ENCODE results near the gene RHD. TPM values are rescaled to one million over a fixed set of nuclear protein-coding genes. Genes with fewer than 3 reads are reported as not detected.
A peak's percentile ranks its signal among the peaks of the same experiment; 100 is the strongest.

RHD gene
- total RNA-seq, 1 donor from 2014 or later = 2.1 TPM

DNA sequence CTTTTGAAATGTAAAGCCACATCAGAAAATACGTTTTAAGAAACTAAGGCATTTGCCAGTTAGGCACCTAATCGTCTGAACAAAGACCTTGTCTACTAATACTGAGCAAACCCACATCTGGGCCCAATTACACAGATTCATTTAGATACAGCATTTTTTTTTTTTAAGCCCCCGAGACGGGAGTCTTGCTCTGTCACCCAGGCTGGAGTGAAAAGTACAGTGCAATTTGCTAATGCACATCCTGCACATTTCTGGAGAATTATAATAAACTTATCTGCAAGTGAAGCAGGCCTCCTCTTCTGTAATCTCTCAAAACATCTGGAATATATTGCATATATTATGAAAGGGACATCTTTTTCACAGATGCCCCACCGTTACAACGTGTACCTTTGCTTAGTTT is 28.4 kb upstream of the RHD start:
- Histone ChIP-seq H3K27me3 (ENCODE audit: control insufficient read depth in 3 of 3, insufficient read depth in 3 of 3, low read length in 3 of 3) (no peaks in the 10 kb centered on the region), H3K4me1 (ENCODE audit: control insufficient read depth in 3 of 3, insufficient read depth in 3 of 3, low read length in 3 of 3) (peaks cover 35 to 55% (median 44%) of the 10 kb centered on the region in 3 donors), H3K36me3 (ENCODE audit: control insufficient read depth in 3 of 3, insufficient read depth in 3 of 3, low read length in 3 of 3) (peaks cover 18 to 35% (median 29%) of the 10 kb centered on the region in 3 donors), H3K4me3 (ENCODE audit: low read length in 3 of 3) (no peak overlapping the region), H3K9ac (ENCODE audit: low read depth in 1 of 3, low read length in 3 of 3) (no peak overlapping the region), H3K27ac (ENCODE audit: low read depth, low read length) (no peak overlapping the region), H3K9me3 (ENCODE audit: control insufficient read depth in 3 of 3, low read length in 3 of 3) (no peaks in the 10 kb centered on the region)

DNA sequence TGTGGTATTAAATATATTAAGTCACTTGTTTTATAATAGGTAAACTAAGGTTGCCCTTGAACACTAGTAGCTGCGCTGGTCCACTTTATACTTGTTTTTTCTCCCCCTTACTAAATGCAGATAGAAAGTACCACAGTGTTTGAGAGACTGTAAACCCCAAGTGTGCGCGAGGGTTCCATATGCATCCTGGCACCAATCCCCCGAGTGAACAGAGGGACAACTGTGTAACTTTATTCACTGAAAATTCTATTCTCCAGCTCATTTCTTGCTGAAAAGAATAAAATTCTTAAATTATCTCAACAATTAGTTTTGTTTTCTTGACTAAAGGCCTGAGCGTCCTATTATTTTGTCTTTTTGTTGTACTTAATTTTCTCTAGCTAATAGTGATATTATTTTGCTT is 26.9 kb upstream of the RHD start:
- Histone ChIP-seq H3K9me3 (ENCODE audit: control insufficient read depth in 3 of 3, low read length in 3 of 3) (no peaks in the 10 kb centered on the region), H3K27me3 (ENCODE audit: control insufficient read depth in 3 of 3, insufficient read depth in 3 of 3, low read length in 3 of 3) (no peaks in the 10 kb centered on the region), H3K27ac (ENCODE audit: low read depth, low read length) (no peak overlapping the region), H3K4me1 (ENCODE audit: control insufficient read depth in 3 of 3, insufficient read depth in 3 of 3, low read length in 3 of 3) (peaks cover 25 to 42% (median 32%) of the 10 kb centered on the region in 3 donors), H3K36me3 (ENCODE audit: control insufficient read depth in 3 of 3, insufficient read depth in 3 of 3, low read length in 3 of 3) (peaks cover 18 to 33% (median 29%) of the 10 kb centered on the region in 3 donors), H3K4me3 (ENCODE audit: low read length in 3 of 3) (peak overlapping the region; percentile 98 to 100 (median 99)), H3K9ac (ENCODE audit: low read depth in 1 of 3, low read length in 3 of 3) (peak overlapping the region in 2 of 3 donors; percentile 15 to 100)

DNA sequence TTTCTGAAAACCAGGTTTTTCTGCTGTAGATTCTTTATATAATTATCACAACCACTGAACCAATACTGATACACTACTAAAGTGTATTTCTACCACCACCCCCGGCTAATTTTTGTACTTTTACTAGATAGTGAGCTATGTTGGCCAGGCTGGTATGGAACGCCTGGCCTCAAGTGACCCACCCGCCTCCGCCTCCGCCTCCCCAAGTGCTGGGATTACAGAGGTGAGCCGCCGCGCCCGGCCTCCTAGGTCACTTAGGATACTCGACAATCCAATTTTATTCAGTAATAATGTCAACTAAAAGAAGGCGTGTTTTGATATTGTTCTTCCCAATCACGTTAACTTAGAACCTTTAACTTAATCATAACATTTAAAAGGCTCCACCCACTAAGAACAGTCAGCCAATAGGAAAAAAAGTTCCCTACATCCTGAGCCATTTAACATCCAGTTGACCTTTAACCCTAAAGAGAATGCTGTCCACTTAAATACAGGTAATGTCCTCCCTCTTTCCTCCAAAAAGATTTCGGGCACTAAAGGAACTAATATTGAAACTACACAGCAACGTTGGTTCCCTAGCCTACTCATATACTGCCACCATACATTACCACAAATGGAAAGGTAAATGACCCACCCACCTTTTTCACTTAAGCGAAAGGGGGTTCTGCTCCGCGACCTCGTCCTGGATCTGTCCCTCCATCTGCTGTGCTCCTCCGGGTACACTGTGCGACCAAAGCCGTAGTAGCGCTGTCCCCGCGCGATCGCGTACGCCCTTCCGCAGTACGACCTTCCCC is 26.3 kb upstream of the RHD start:
- Histone ChIP-seq H3K9ac (ENCODE audit: low read depth in 1 of 3, low read length in 3 of 3) (peak overlapping the region; percentile 99 to 100 (median 99)), H3K9me3 (ENCODE audit: control insufficient read depth in 3 of 3, low read length in 3 of 3) (no peaks in the 10 kb centered on the region), H3K4me3 (ENCODE audit: low read length in 3 of 3) (peak overlapping the region; percentile 98 to 100 (median 99)), H3K4me1 (ENCODE audit: control insufficient read depth in 3 of 3, insufficient read depth in 3 of 3, low read length in 3 of 3) (peaks cover 19 to 36% (median 26%) of the 10 kb centered on the region in 3 donors), H3K27me3 (ENCODE audit: control insufficient read depth in 3 of 3, insufficient read depth in 3 of 3, low read length in 3 of 3) (no peaks in the 10 kb centered on the region), H3K27ac (ENCODE audit: low read depth, low read length) (peak overlapping the region; percentile 99), H3K36me3 (ENCODE audit: control insufficient read depth in 3 of 3, insufficient read depth in 3 of 3, low read length in 3 of 3) (peaks cover 18 to 30% (median 29%) of the 10 kb centered on the region in 3 donors)

DNA sequence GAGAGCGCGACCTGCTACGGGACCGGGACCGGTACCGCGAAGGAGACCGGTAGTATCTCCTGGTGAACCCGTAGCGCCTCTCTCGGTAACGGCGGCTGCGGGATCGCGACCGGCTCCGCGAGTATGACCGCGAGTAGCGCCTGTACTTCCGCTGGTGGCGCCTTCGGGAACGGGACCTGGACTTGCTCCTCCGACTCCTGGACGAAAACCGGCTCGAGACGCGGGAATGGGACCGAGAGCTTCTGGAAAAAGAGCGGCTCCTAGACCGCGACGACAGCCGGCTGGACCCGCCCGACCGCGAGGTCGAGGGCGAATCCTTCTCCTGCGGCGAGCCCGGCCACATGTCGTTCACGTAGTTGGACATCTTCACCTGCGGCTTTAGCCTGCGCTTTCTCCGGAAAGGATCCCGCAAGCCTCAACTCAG is 25.7 kb upstream of the RHD start:
- H3K9ac ChIP-seq (ENCODE audit: low read depth in 1 of 3, low read length in 3 of 3) = peak overlapping the region; percentile 99 to 100 (median 99)
- H3K27ac ChIP-seq (ENCODE audit: low read depth, low read length) = peak overlapping the region; percentile 99
- no peaks in the 10 kb centered on the region for H3K9me3 ChIP-seq (ENCODE audit: control insufficient read depth in 3 of 3, low read length in 3 of 3)
- H3K27me3 ChIP-seq (ENCODE audit: control insufficient read depth in 3 of 3, insufficient read depth in 3 of 3, low read length in 3 of 3) = no peaks in the 10 kb centered on the region
- peaks cover 18 to 30% (median 29%) of the 10 kb centered on the region in 3 donors for H3K36me3 ChIP-seq (ENCODE audit: control insufficient read depth in 3 of 3, insufficient read depth in 3 of 3, low read length in 3 of 3)
- peaks cover 19 to 33% (median 25%) of the 10 kb centered on the region in 3 donors for H3K4me1 ChIP-seq (ENCODE audit: control insufficient read depth in 3 of 3, insufficient read depth in 3 of 3, low read length in 3 of 3)
- peak overlapping the region; percentile 98 to 100 (median 99) for H3K4me3 ChIP-seq (ENCODE audit: low read length in 3 of 3)

DNA sequence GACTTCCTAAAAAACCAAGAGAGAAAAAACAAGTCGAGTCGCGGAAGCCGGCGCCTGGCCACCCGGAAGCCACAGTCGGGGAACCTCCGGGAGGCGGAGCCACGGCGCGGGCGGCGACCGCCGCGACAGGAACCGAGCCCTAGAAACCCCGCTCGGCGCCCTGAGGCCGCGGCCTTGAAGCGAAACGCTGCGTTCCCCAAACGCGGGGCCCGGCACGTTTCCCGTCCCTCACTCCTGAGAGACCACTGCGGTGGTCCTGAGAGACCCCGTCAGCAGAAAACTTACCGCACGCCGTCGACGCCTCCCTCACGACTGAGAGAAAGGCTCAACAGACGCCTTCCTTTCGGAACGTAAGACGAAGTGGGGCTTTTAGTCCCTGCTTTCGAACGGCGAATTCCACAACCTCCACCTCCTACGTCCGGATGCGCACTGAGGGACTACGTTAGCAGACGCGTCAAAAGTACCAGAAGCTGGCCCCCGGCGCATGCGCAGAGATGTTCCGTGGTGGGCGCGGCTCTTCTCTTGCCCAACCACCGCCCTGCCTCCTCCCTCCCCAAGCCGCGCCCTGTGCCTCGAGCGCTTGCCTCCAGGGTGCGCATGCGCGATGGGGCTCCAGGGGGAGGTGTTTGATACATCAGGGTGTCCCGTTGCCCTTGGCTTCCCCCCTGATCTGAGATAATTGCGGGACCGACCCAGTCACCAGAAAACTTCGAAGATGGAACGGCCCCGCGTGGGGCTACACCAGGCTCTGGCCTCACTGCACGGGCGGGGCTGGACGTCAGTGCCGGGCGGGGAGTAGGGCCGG is 25.1 kb upstream of the RHD start, which contains the start of gene RSRP1:
RSRP1 (minus strand) TSS at position 431 of the 805 bp plus-strand sequence. CDS start 491 bp downstream, outside the sequence.
- H3K27me3 ChIP-seq (ENCODE audit: control insufficient read depth in 3 of 3, insufficient read depth in 3 of 3, low read length in 3 of 3) = no peaks in the 10 kb centered on the region
- H3K27ac ChIP-seq (ENCODE audit: low read depth, low read length) = peak within 1 kb of the TSS; percentile 99
- no peaks in the 10 kb centered on the region for H3K9me3 ChIP-seq (ENCODE audit: control insufficient read depth in 3 of 3, low read length in 3 of 3)
- H3K9ac ChIP-seq (ENCODE audit: low read depth in 1 of 3, low read length in 3 of 3) = peak within 1 kb of the TSS; percentile 99 to 100 (median 99)
- H3K4me3 ChIP-seq (ENCODE audit: low read length in 3 of 3) = peak within 1 kb of the TSS; percentile 98 to 100 (median 99)
- H3K4me1 ChIP-seq (ENCODE audit: control insufficient read depth in 3 of 3, insufficient read depth in 3 of 3, low read length in 3 of 3) = peaks cover 19 to 33% (median 25%) of the 10 kb centered on the region in 3 donors
- H3K36me3 ChIP-seq (ENCODE audit: control insufficient read depth in 3 of 3, insufficient read depth in 3 of 3, low read length in 3 of 3) = peaks cover 17 to 29% (median 25%) of the 10 kb centered on the region in 3 donors

DNA sequence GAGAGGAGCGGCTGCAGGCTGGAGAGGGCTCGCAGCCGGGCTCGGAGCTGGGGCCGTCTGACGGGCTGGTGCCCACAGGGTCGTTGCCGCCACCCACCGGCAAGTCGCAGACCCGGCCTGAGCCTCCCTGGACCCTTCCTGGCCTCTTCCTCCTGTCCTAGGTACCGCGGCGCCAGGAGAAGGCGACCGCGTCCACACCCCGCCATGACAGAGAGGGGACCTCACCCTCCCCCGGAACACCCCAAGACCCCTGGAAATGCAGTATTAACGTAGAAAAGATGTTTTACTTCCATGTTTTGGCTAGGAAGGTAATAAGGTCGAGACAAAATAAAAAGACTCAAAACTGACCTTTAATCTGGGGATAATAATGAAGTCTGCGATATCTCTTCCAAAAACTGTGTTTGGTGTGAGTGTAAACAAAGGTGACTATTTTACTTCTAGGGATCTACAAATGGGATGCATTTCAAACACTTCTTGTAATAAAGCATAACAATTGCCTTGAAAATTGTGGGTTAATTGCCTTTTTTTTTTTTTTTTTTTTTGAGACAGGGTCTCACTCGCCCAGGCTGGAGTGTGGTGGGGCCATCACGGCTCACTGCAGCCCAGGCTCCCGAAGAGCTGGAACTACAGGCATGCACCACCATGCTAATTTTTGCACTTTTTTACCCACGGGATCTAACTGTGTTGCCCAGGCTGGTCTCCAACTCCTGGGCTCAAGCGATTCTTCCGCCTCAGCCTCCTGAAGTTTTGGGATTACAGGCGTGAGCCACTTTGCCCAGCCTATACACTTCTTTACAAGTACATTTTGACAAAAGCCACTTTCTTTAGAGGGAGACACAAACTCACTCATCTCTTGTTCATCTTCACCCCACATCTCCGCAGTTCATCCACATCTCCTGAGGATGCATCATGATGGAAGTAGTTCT is 24.2 kb upstream of the RHD start:
- no peaks in the 10 kb centered on the region for H3K27me3 ChIP-seq (ENCODE audit: control insufficient read depth in 3 of 3, insufficient read depth in 3 of 3, low read length in 3 of 3)
- peak overlapping the region; percentile 98 to 100 (median 99) for H3K4me3 ChIP-seq (ENCODE audit: low read length in 3 of 3)
- peaks cover 19 to 33% (median 31%) of the 10 kb centered on the region in 3 donors for H3K4me1 ChIP-seq (ENCODE audit: control insufficient read depth in 3 of 3, insufficient read depth in 3 of 3, low read length in 3 of 3)
- peaks cover 11 to 22% (median 16%) of the 10 kb centered on the region in 3 donors for H3K36me3 ChIP-seq (ENCODE audit: control insufficient read depth in 3 of 3, insufficient read depth in 3 of 3, low read length in 3 of 3)
- H3K9me3 ChIP-seq (ENCODE audit: control insufficient read depth in 3 of 3, low read length in 3 of 3) = no peaks in the 10 kb centered on the region
- H3K9ac ChIP-seq (ENCODE audit: low read depth in 1 of 3, low read length in 3 of 3) = peak overlapping the region; percentile 63 to 100 (median 79)
- H3K27ac ChIP-seq (ENCODE audit: low read depth, low read length) = peak overlapping the region; percentile 99

DNA sequence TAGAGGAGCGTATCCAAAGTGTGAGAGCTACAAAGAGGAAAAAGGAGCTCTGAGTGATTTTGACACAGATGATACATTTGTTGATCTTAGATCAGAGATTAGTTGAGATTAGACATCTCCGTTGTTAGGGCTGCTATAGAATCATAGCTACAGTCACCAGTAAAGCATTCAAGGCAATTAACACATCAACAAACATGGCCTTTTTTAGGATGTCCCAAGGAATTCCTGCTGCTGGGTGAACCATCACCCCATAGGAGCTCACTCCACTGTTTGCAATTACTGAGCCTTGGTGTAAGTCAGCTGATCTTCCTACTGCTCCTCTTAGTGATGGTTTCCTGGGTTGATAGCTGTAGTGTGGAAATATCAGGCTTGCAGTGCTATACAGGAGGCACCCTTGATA is 18.4 kb upstream of the RHD start:
- Histone ChIP-seq H3K9me3 (ENCODE audit: control insufficient read depth in 3 of 3, low read length in 3 of 3) (no peaks in the 10 kb centered on the region), H3K4me1 (ENCODE audit: control insufficient read depth in 3 of 3, insufficient read depth in 3 of 3, low read length in 3 of 3) (peaks cover 5 to 13% (median 5%) of the 10 kb centered on the region in 3 donors), H3K27me3 (ENCODE audit: control insufficient read depth in 3 of 3, insufficient read depth in 3 of 3, low read length in 3 of 3) (no peaks in the 10 kb centered on the region), H3K36me3 (ENCODE audit: control insufficient read depth in 3 of 3, insufficient read depth in 3 of 3, low read length in 3 of 3) (peaks cover 0 to 4% (median 0%) of the 10 kb centered on the region in 3 donors), H3K4me3 (ENCODE audit: low read length in 3 of 3) (no peak overlapping the region), H3K27ac (ENCODE audit: low read depth, low read length) (no peak overlapping the region), H3K9ac (ENCODE audit: low read depth in 1 of 3, low read length in 3 of 3) (no peak overlapping the region)

DNA sequence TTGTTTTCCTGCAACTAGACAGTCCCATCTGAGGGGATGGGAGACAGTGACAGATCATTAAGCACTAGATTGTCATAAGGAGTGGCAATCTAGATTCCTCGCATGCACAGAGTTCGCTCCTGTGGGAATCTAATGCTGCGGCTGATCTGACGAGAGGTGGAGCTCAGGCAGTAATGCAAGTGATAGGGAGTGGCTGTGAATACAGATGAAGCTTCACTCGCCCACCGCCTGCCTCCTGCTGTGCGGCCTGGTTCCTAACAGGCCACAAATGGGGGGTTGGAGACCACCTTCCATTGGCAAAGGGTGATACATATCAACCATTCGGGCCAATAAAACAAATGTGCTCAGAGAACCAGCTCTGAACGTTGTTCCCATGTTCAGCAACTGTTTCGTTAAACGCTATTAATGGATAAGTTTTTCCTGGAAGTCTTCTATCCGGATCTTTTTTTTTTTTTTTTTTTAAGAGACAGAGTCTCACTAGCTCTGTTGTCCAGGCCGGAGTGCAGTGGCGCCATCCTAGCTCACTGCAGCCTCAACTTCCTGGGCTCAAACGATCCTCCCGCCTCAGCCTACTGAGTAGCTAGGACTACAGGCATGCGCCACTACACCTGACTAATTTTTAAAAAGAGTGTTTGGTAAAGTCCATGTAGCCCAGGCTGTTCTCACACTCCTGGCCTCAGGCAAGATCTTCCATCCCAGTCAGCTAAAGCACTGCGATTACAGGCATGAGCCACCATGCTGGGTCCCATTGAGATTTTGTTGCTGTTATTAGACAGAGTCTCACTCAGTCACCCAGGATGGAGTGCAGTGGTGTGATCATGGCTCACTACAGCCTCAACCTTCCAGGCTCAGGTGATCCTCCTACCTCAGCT is 16.4 kb upstream of the RHD start:
- Histone ChIP-seq H3K4me3 (ENCODE audit: low read length in 3 of 3) (no peak overlapping the region), H3K27ac (ENCODE audit: low read depth, low read length) (no peak overlapping the region), H3K27me3 (ENCODE audit: control insufficient read depth in 3 of 3, insufficient read depth in 3 of 3, low read length in 3 of 3) (no peaks in the 10 kb centered on the region), H3K4me1 (ENCODE audit: control insufficient read depth in 3 of 3, insufficient read depth in 3 of 3, low read length in 3 of 3) (peaks cover 5 to 13% (median 5%) of the 10 kb centered on the region in 3 donors), H3K9ac (ENCODE audit: low read depth in 1 of 3, low read length in 3 of 3) (no peak overlapping the region), H3K9me3 (ENCODE audit: control insufficient read depth in 3 of 3, low read length in 3 of 3) (no peaks in the 10 kb centered on the region), H3K36me3 (ENCODE audit: control insufficient read depth in 3 of 3, insufficient read depth in 3 of 3, low read length in 3 of 3) (peaks cover 0 to 4% (median 0%) of the 10 kb centered on the region in 3 donors)

Data from skeletal muscle tissue (tissue), 4 donors.